GM18907 (cell line): Measurements from ENCODE around the gene CASQ2.

Source experiments
- ATAC-seq: cut with Tn5 transposase; IDR thresholded peaks from one replicate; pipeline ENCODE4 v1.9.1; 2021; ENCODE audit warnings: mild to moderate bottlenecking, moderate library complexity; ENCODE audit not compliant: unreplicated experiment

Gene CASQ2

DNA sequence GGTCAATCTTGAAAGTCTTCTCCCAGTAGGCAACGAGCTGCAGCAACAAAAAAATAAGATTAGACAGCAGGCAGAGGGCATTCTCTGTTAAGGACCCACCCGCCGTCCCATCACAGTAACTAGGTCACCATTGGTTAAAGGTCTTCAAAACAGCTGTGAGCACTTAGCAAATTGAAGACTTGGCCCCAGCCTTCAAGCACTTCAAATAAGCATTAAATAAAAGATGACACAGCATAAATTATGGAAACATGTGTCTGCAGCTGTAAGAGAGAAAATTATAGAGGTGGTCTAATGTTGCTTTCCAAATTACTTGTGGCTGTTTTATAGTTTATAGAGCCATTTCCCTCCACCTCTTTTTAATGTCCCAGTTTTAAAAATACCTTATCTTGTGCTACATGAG lies 65.6 kb downstream of the CASQ2 start:
- no peak for ATAC-seq

DNA sequence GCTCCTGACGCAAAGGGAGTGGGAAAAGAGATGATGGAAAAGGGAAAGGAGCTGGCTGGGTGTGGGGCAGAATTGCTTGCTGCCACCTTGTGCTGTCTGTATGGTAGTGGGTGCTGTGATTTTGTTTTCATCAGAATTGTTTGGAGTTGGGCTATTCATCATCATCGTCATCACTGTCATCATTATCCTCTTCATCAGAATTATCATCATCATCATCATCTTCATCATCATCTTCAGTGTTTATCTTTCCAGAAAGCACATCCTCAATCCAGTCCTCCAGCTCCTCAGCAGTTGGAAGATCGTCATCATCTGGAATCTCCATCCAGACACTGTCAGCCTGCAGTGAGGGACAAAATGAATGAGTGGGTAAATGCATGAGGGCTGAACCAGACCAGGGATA lies 67.4 kb downstream of the CASQ2 start:
- no peak for ATAC-seq

- ATAC-seq: no peak
Measured at GRCh38 chr1:115697619-115698018, 70.9 kb downstream of the CASQ2 start.

DNA sequence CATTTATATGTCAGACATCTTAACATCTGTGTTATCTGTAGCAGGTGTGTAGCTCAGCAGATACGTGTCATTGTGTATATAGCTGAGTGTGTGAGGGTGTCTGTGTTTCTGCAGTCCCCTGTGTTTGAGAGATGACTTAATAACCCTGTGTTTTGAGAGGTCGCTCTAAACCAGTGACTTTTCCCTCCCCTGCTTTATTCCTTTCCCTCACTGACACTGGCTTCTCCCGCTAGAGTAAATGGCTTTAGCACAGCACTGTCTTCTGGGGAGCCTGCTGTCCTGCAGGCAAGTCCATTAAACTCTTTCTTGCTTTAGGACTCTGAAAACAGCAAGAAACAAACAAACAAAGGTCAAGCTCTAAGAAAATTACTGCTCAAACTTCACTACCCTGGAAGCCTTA lies 73.7 kb downstream of the CASQ2 start:
- no peak for ATAC-seq

DNA sequence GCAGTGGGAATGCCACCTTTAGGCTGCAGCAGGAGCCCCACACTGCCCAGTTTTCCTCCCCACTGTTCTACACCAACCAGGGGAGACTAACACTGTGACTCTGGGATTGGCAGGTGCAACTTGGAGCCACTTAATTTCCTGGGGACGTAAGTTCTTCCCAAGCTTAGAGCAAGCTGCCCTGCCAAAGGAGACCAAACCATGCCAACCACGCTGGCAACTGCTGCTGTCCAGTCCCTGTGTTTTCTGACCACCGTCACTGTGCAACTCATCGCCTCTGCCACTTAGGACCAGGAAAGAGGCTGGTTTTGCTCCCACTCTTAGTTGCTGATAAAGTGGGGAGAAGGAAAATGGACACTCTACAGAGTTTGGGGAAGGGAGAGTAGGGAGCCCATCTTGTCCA lies 76.3 kb downstream of the CASQ2 start:
- no peak for ATAC-seq

DNA sequence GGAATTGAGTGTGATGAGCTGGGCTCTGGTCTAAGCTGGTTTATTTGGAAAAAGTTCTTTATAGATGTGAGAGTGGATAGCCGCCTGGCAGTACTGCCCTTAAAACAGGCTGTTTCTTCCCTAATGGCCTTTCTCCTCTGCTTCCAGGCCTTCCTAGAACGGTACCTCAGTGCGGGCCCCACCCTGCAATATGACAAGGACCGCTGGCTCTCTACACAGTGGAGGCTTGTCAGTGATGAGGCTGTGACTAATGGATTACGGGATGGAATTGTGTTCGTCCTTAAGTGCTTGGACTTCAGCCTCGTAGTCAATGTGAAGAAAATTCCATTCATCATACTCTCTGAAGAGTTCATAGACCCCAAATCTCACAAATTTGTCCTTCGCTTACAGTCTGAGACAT lies 77.5 kb downstream of the CASQ2 start:
- no peak for ATAC-seq

DNA sequence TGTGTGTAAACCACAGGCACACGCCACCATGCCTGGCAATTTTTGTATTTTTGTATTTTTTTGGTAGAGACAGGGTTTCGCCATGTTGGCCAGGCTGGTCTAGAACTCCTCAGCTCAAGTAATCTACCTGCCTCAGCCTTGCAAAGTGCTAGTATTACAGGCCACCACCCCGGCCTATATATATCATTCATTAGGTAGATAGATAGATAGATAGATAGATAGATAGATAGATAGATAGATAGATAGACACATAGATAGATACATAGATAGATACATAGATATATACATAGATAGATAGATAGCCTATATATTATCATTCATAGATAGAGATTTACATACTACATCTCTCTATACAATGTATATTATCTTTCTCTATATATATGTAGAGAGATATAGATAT lies 80.8 kb downstream of the CASQ2 start:
- ATAC-seq: no peak

DNA sequence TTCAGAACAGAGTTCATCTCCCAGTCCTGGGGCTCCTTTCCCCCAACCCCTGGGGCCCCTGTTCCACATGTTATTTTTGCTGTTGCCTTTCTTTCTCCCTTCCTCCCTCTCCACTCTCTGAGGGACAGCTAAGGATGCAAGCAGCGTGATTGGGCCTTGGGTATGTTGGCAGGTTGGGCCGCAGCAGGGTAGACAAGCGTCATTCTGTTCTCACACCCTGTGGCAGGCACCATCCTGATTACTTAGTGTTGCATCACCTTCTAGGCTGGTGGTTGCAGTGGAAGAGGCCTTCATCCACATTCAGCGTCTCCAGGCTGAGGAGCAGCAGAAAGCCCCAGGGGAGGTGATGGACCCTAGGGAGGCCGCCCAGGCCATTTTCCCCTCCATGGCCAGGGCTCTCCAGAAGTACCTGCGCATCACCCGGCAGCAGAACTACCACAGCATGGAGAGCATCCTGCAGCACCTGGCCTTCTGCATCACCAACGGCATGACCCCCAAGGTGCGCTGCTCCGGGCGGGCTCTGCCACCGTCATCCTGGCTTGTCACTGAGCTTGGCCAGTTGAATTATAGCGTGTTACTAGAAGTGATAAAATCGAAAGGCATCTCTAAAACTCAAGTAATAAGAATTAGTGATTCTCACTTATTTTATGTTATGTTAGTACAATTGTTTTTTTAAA lies 83.3 kb downstream of the CASQ2 start:
- no peak for ATAC-seq

DNA sequence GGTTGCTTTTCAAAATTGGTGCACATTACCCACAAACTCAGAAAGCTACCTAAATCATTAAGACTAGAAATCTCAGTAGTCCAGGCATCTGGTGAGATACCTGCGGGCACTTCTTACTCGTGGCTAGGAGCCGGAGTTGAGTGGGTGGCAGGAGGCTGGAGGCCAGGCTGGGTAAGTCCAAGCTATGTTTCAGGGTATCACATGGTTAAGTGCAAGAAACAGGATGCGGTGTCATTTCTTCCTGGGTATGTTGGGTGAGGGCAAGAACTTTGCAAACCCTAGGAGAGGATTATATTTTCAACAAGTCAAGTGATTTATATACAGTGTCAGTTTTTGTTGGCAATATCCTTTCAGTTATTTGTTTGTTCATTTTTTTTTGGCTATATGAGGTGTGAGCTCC lies 85.7 kb downstream of the CASQ2 start:
- ATAC-seq: no peak

DNA sequence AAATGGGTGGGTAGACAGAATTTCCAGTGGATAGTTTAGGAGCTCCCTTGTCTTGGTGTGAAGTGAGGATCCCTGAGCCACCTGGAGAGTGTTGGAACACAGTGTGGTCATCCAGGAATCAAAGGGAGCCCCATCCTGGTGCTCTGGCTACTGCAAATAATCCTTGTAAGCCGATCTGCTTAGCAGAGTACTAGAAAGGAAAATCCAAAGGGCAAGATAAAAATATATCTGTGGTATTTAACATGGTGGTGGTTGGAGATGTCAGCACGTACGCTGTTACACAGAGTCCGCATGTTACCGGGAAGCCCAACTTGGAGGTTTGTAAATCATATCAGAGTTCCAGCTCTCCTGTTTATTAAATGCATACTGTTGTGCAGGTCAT lies 87.8 kb downstream of the CASQ2 start:
- no peak for ATAC-seq

DNA sequence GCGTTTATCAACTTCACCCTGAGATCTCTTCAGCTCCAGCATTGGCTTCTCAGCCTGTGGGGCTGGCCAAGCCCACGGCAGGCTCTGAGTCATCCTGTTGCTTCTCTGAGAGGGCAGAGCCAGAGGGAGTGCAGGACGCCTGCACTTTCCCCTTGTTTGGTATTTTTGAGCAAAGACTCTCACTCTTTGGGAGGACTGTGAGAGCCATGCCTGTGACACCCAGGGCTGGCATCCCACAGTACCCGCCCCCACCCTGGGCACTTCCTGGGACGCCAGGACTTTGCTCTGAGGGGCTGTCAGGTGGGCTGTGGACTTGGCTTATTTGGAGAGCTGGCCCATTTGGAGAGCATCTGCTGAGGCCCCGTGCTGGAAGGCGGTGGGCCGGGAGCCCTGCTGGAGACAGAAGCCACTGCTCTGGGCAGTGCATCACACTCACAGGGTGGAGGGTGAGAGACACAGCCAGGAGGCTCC lies 89.3 kb downstream of the CASQ2 start:
- ATAC-seq: no peak

DNA sequence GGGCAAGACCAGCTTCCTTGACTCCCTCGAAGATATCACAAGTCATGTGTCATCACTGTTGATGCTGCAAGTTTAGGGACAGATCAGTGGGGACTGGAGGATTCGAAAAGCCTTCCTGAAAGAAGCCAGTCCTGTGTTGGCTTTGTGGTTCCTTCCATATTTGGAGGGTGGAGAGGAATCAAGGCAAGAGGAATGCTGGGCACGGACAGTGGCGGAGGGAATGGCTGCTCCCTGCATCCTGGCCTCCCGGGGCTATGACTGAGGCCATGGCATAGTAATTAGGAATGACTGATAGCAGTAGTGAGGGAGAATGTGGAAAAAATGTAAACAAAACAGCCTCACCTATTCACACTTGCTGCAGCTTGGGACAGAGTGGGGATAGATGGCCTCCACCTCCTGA lies 90.4 kb downstream of the CASQ2 start:
- ATAC-seq: no peak

GRCh38 chr1:115677565-115677964 lies 90.9 kb downstream of the CASQ2 start:
- ATAC-seq: peak; percentile 7

DNA sequence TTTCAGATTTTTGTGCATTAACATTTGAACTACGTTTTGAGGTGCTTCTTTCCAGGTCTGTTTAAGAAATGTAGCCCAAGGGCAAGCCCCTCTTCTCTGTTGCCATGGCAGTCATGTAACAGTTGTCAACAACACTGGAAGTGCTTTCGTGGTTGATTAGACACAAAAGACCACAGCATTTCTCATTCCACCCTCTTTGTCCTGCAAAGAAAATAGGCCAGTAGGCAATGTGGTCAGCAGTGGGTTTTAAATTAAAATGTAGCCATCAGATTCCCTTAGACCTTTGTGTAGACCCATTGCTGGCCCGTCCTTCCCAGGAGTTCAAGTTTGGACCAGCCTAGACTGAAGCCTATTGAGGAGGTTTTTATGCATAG lies 91.3 kb downstream of the CASQ2 start:
- peak; percentile 55 for ATAC-seq

- peak; percentile 20 for ATAC-seq
Measured at GRCh38 chr1:115676498-115677181, 91.9 kb downstream of the CASQ2 start.

GRCh38 chr1:115672224-115673009 lies 96.1 kb downstream of the CASQ2 start:
- no peak for ATAC-seq

- ATAC-seq: no peak
Measured at GRCh38 chr1:115671176-115671934, 97.2 kb downstream of the CASQ2 start.

DNA sequence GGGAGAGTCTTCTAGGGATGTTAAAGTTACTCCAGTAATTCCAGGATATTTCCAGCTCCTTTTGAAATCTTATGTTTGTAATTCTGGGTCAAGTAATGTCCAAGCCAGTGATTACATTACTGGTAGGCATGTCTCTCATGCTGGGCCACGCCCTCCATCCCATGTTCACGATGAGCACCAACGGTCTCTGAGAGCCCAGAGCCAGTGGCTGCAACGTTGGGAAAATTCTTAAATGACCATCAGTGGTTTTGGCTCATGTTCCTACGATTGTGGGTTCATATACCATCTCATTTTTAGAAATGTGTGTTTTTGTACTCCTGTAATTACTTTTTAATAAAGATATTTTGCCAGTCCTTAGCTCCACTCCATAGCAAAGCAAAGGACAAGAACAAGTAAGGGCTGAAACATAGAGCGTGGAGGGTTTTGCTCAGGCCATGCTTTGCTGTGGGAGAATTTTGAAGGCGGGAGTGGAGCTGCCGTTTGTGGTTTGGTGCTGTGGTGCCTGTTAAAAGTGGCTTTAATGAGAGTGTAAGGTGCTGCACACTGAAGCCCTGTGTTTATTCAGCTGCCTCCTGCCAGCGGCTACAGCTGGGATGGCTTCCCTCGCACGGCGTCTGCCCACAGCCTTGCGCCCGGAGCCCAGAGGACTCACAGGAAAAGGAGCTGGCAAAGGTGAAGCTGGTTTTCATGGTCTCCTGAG lies 97.9 kb downstream of the CASQ2 start:
- ATAC-seq: no peak

GRCh38 chr1:115669886-115670285 lies 98.6 kb downstream of the CASQ2 start:
- ATAC-seq: no peak

DNA sequence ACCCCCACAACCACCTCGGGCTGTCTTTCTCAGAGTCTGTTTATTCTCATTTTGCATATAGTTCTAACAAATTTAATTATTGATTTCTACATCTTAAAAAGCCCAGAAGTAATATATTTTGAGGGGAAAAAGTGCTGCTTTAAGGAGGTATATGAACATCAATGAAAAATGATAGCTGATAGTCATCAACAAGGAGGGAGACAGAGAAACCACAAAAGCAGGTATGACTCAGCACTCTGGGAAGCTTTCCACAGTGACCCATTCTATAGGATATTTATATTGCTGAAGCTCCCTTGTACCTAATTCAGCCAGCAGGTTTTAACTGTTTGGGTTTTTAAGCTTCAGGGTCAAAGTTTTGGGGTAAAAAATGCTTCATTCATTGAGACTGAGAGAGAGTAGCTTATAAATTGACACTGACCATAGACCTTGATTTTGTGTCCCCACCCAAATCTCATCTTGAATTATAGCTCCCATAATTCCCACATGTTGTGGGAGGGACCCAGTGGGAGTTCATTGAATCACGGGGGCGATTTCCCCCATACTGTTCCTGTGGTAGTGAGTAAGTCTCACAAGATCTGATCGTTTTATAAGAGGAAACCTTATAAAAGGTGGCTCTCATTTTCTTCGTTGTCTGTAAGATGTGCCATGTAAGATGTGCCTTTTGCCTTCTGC lies 99.4 kb downstream of the CASQ2 start:
- ATAC-seq: no peak
